GM15510 (cell line): ENCODE results near the gene SHROOM3.

Source experiments
- POLR2A ChIP-seq: IDR thresholded peaks from 3 replicates; pipeline ENCODE4 v1.6.1; 2011; ENCODE audit warnings: borderline replicate concordance; ENCODE audit not compliant: insufficient read length; ENCODE audit errors: extremely low read depth

SHROOM3 gene

GRCh38 chr4:76435528-76436319 is 695 bp downstream of the SHROOM3 start:
- no peak for TF ChIP-seq POLR2A

- TF ChIP-seq POLR2A: no peak
Observed at GRCh38 chr4:76439491-76439890, 4.5 kb downstream of the SHROOM3 start.

- no peak for TF ChIP-seq POLR2A
Observed at GRCh38 chr4:76441881-76442280, 6.9 kb downstream of the SHROOM3 start.

- no peak for TF ChIP-seq POLR2A
Observed at GRCh38 chr4:76442807-76443206, 7.8 kb downstream of the SHROOM3 start.

GRCh38 chr4:76443376-76443775 is 8.3 kb downstream of the SHROOM3 start:
- no peak for TF ChIP-seq POLR2A

GRCh38 chr4:76445911-76446310 is 10.9 kb downstream of the SHROOM3 start:
- no peak for TF ChIP-seq POLR2A

- no peak for TF ChIP-seq POLR2A
Observed at GRCh38 chr4:76447393-76447851, 12.4 kb downstream of the SHROOM3 start.

- TF ChIP-seq POLR2A: no peak
Observed at GRCh38 chr4:76448211-76448610, 13.2 kb downstream of the SHROOM3 start.

GRCh38 chr4:76449362-76449767 is 14.3 kb downstream of the SHROOM3 start:
- no peak for TF ChIP-seq POLR2A

GRCh38 chr4:76449833-76450232 is 14.8 kb downstream of the SHROOM3 start:
- no peak for TF ChIP-seq POLR2A

GRCh38 chr4:76453232-76453631 is 18.2 kb downstream of the SHROOM3 start:
- TF ChIP-seq POLR2A: no peak

GRCh38 chr4:76457885-76458284 is 22.9 kb downstream of the SHROOM3 start:
- TF ChIP-seq POLR2A: no peak

GRCh38 chr4:76458297-76458696 is 23.3 kb downstream of the SHROOM3 start:
- TF ChIP-seq POLR2A: no peak

GRCh38 chr4:76458825-76459224 is 23.8 kb downstream of the SHROOM3 start:
- TF ChIP-seq POLR2A: no peak

- TF ChIP-seq POLR2A: no peak
Observed at GRCh38 chr4:76459291-76459723, 24.3 kb downstream of the SHROOM3 start.

- no peak for TF ChIP-seq POLR2A
Observed at GRCh38 chr4:76463568-76463967, 28.5 kb downstream of the SHROOM3 start.
